HepG2 (cell line): Measurements from ENCODE around the gene SNX6. TPM values are rescaled to one million over a fixed set of nuclear protein-coding genes. Genes with fewer than 3 reads are reported as not detected.

Source experiments
- BORCS8-MEF2B ChIP-seq: sonication (generic); formaldehyde crosslinking; IDR thresholded peaks from 2 replicates; pipeline ENCODE4 v1.8.0; 2022; ENCODE audit warnings: mild to moderate bottlenecking, missing genetic modification reagents
- BRF2 ChIP-seq: sonication (generic); formaldehyde crosslinking; IDR thresholded peaks from 2 replicates; pipeline ENCODE4 v1.8.1; 2022; ENCODE audit warnings: mild to moderate bottlenecking, missing genetic modification reagents
- CCDC6 ChIP-seq: sonication (generic); formaldehyde crosslinking; IDR thresholded peaks from 2 replicates; pipeline ENCODE4 v1.8.1; 2022; ENCODE audit warnings: mild to moderate bottlenecking, missing genetic modification reagents, moderate library complexity
- ELF1 ChIP-seq: sonication (generic); formaldehyde crosslinking; IDR thresholded peaks from 2 replicates; pipeline ENCODE4 v1.4.0; 2020; ENCODE audit warnings: missing genetic modification reagents
- FOXP1 ChIP-seq, 2 experiments: fragments of 450-650 bp in 1 of 2; IDR thresholded peaks; 2 replicates each; pipeline ENCODE4 v1.6.1; 2017 to 2018; ENCODE audit warnings: antibody characterized with exemption in 1 of 2
- GATA4 ChIP-seq: sonication (generic); IDR thresholded peaks from 2 replicates; pipeline ENCODE4 v1.6.1; 2016; ENCODE audit warnings: antibody characterized with exemption, low read depth, borderline replicate concordance
- GATAD2A ChIP-seq: IDR thresholded peaks from 2 replicates; pipeline ENCODE4 v1.6.1; 2016
- HDAC1 ChIP-seq: sonication (generic); formaldehyde crosslinking; IDR thresholded peaks from 2 replicates; pipeline ENCODE4 v1.5.1; 2020; ENCODE audit warnings: mild to moderate bottlenecking, missing genetic modification reagents
- HOXA3 ChIP-seq: sonication (generic); formaldehyde crosslinking; IDR thresholded peaks from 2 replicates; pipeline ENCODE4 v1.5.0; 2020; ENCODE audit warnings: missing genetic modification reagents
- MEIS2 ChIP-seq: sonication (generic); formaldehyde crosslinking; IDR thresholded peaks from 2 replicates; pipeline ENCODE4 v1.9.0; 2021; ENCODE audit warnings: mild to moderate bottlenecking, missing genetic modification reagents
- PREB ChIP-seq: sonication (generic); formaldehyde crosslinking; IDR thresholded peaks from 2 replicates; pipeline ENCODE4 v1.4.0; 2020; ENCODE audit warnings: missing genetic modification reagents
- SAP130 ChIP-seq: IDR thresholded peaks from 2 replicates; pipeline ENCODE4 v1.6.1; 2016; ENCODE audit warnings: low read depth
- SP1 ChIP-seq, 2 experiments: fragments of 450-650 bp in 1 of 2; sonication (generic) in 1 of 2; formaldehyde crosslinking in 1 of 2; IDR thresholded peaks; 2 replicates each; pipeline versions ENCODE4 v1.4.0 to v1.6.1; 2016 to 2020; ENCODE audit warnings: missing genetic modification reagents in 1 of 2
- TP53 ChIP-seq: sonication (generic); formaldehyde crosslinking; conservative IDR thresholded peaks from 2 replicates; pipeline ENCODE4 v1.4.0; 2020; ENCODE audit warnings: missing genetic modification reagents
- ZKSCAN5 ChIP-seq: sonication (generic); formaldehyde crosslinking; IDR thresholded peaks from 2 replicates; pipeline ENCODE4 v1.5.1; 2020; ENCODE audit warnings: mild to moderate bottlenecking, missing genetic modification reagents
- ZKSCAN8 ChIP-seq: IDR thresholded peaks from 2 replicates; pipeline ENCODE4 v1.6.1; 2016; ENCODE audit warnings: borderline replicate concordance, missing genetic modification reagents, missing compliant biosample characterization
- ZNF234 ChIP-seq: sonication (generic); formaldehyde crosslinking; conservative IDR thresholded peaks from 2 replicates; pipeline ENCODE4 v1.5.1; 2020; ENCODE audit warnings: mild to moderate bottlenecking, missing genetic modification reagents
- ZNF34 ChIP-seq: sonication (generic); formaldehyde crosslinking; IDR thresholded peaks from 2 replicates; pipeline ENCODE4 v1.4.0; 2020; ENCODE audit warnings: mild to moderate bottlenecking, missing genetic modification reagents, borderline replicate concordance
- ZNF572 ChIP-seq: sonication (generic); formaldehyde crosslinking; IDR thresholded peaks from 2 replicates; pipeline ENCODE4 v1.5.1; 2020; ENCODE audit warnings: mild to moderate bottlenecking, missing genetic modification reagents
- ZNF839 ChIP-seq: sonication (generic); formaldehyde crosslinking; IDR thresholded peaks from 2 replicates; pipeline ENCODE4 v1.4.0; 2020; ENCODE audit warnings: missing genetic modification reagents, mild to moderate bottlenecking, borderline replicate concordance
- polyA plus RNA-seq, 8 experiments: library from polyadenylated mRNA; depleted of rRNA in 3 of 8; stranded (reverse) in 7 of 8; unstranded in 1 of 8; fragments of >200 nt; fragmentation: Illumina TruSeq in 4 of 8; extraction: Trizol in 4 of 8; gene quantifications; 2 replicates each; pipeline versions ENCODE4 v1.2.1 to v1.2.3, GENCODE V29; 2011 to 2016; ENCODE audit warnings: low read depth in 4 of 8, missing spikeins in 1 of 8, mixed read lengths in 1 of 8; ENCODE audit not compliant: insufficient read depth in 1 of 8
- total RNA-seq, 5 experiments: library from RNA; depleted of rRNA; stranded (reverse); fragments of >200 nt; fragmentation: Illumina TruSeq; extraction: Trizol; gene quantifications; 2 replicates each; pipeline ENCODE4 v1.2.3, GENCODE V29; 2016; ENCODE audit warnings: low read depth in 1 of 5
- TF ChIP-seq, protein P1 (sequence below): IDR thresholded peaks from 2 replicates; pipeline ENCODE4 v1.6.1; 2016; ENCODE audit warnings: missing compliant biosample characterization, missing genetic modification reagents, borderline replicate concordance
- TF ChIP-seq, protein P2 (sequence below): sonication (generic); formaldehyde crosslinking; IDR thresholded peaks from 2 replicates; pipeline ENCODE4 v1.4.0; 2020; ENCODE audit warnings: missing genetic modification reagents

The SNX6 gene
- total and polyA plus RNA-seq, 2 of the 13 experiments (the other 11 are each of a cell fraction or from before 2014, with no cell fraction given), result 92.3 to 169 TPM

DNA sequence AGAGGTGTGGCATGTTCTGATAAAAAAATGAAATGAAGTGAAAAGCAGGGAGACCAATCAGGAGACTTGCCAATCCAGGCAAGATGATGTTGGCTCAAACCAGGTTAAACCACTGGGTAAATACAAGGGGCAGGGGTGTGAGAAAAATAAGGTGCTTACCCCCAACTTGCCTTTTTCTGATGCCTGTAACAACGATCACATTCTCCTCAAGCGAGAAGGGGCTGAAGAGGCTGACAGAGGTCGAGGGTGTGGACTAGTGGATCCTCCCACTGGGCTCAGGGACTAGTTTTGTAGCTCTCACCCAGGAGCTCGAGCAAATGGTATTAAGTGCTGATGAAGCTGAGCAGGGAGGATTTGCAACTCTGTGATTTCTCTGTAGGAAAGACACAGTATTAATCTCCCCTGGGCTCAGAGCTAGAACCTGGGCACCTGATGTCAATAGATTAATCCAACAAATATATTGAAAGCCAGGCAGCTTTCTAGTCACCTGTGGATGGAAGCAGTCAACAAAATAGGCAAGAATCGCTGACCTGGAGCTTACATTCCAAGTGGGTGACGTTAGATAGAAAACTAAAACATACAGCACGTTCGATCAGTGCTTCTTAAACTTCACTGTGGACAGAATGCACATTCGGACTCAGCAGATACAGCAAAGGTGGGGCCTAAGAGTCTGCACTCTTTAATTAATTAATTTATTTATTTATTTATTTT lies 75.3 kb downstream of the SNX6 start (continued):
- TF ChIP-seq, protein P1, sequence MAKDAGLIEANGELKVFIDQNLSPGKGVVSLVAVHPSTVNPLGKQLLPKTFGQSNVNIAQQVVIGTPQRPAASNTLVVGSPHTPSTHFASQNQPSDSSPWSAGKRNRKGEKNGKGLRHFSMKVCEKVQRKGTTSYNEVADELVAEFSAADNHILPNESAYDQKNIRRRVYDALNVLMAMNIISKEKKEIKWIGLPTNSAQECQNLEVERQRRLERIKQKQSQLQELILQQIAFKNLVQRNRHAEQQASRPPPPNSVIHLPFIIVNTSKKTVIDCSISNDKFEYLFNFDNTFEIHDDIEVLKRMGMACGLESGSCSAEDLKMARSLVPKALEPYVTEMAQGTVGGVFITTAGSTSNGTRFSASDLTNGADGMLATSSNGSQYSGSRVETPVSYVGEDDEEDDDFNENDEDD (CRISPR knock-in tag), result no peak
- TF ChIP-seq TP53 (CRISPR knock-in tag) (peak; percentile 71; the same call in 1 of the 2 replicates), ELF1 (CRISPR knock-in tag) (no peak), SAP130 (CRISPR knock-in tag) (no peak), HOXA3 (CRISPR knock-in tag) (peak; percentile 60; the same call in 1 of the 2 replicates), HDAC1 (CRISPR knock-in tag) (no peak), PREB (CRISPR knock-in tag) (peak; percentile 12; the same call in 1 of the 2 replicates), GATA4 (no peak), GATAD2A (CRISPR knock-in tag) (no peak), ZNF572 (CRISPR knock-in tag) (no peak), SP1 (IDR thresholded peaks at IDR 0.05) (no peak), SP1 (CRISPR knock-in tag; IDR thresholded peaks at IDR 0.05) (no peak), CCDC6 (CRISPR knock-in tag) (no peak), ZNF34 (CRISPR knock-in tag) (no peak), FOXP1 (IDR thresholded peaks at IDR 0.05) (no peak), FOXP1 (CRISPR knock-in tag; IDR thresholded peaks at IDR 0.05) (no peak), ZNF234 (CRISPR knock-in tag) (no peak), ZKSCAN5 (no peak), MEIS2 (CRISPR knock-in tag) (no peak), ZKSCAN8 (CRISPR knock-in tag) (no peak), BORCS8-MEF2B (CRISPR knock-in tag) (peak; percentile 61; the same call in 1 of the 2 replicates), BRF2 (CRISPR knock-in tag) (no peak), ZNF839 (CRISPR knock-in tag) (no peak)
- TF ChIP-seq, protein P2, sequence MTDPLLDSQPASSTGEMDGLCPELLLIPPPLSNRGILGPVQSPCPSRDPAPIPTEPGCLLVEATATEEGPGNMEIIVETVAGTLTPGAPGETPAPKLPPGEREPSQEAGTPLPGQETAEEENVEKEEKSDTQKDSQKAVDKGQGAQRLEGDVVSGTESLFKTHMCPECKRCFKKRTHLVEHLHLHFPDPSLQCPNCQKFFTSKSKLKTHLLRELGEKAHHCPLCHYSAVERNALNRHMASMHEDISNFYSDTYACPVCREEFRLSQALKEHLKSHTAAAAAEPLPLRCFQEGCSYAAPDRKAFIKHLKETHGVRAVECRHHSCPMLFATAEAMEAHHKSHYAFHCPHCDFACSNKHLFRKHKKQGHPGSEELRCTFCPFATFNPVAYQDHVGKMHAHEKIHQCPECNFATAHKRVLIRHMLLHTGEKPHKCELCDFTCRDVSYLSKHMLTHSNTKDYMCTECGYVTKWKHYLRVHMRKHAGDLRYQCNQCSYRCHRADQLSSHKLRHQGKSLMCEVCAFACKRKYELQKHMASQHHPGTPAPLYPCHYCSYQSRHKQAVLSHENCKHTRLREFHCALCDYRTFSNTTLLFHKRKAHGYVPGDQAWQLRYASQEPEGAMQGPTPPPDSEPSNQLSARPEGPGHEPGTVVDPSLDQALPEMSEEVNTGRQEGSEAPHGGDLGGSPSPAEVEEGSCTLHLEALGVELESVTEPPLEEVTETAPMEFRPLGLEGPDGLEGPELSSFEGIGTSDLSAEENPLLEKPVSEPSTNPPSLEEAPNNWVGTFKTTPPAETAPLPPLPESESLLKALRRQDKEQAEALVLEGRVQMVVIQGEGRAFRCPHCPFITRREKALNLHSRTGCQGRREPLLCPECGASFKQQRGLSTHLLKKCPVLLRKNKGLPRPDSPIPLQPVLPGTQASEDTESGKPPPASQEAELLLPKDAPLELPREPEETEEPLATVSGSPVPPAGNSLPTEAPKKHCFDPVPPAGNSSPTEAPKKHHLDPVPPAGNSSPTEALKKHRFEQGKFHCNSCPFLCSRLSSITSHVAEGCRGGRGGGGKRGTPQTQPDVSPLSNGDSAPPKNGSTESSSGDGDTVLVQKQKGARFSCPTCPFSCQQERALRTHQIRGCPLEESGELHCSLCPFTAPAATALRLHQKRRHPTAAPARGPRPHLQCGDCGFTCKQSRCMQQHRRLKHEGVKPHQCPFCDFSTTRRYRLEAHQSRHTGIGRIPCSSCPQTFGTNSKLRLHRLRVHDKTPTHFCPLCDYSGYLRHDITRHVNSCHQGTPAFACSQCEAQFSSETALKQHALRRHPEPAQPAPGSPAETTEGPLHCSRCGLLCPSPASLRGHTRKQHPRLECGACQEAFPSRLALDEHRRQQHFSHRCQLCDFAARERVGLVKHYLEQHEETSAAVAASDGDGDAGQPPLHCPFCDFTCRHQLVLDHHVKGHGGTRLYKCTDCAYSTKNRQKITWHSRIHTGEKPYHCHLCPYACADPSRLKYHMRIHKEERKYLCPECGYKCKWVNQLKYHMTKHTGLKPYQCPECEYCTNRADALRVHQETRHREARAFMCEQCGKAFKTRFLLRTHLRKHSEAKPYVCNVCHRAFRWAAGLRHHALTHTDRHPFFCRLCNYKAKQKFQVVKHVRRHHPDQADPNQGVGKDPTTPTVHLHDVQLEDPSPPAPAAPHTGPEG (CRISPR knock-in tag), result peak; percentile 60; the same call in 1 of the 2 replicates
